ENCODE results near the gene BFSP2.

The BFSP2 gene

DNA sequence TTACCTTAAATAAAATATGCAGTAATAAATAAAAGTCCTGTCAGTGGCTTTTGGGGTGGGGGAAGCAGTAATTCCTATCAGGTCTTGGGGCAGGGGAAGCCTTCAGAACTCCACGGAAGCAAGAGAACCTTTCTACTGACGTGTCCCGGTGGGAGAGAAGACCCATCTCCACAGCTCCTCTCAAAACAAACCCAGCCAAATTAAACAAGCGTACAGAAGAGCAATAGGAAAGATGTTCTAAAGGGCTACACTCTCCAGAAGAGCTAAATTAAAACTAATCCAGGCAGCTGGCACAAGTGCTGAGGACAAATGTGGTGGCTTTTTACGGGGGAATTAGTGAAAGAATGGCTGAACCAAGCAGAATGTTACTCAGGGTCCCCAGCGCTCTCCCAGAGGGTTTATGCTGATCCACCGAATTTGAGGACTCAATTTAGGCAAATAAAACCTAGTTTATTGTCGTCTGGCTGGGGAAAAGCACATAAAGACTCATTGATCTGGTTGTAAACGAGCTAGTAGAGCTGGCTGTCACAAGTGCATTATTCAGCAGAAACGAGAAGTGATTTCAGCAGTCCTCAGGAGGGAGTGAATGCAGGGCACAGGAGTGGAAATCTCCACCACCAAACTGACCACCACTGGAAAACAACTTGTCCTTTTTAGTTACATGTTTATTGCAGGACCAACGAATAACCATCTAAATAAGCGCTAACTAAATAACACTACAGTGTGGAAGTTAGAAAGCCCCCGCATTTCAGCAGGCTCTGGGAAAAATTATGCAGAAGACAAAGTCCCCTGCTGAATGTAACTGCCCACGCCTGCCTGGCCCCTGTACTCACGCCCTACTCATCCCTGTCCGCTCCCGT lies 13.5 kb downstream of the BFSP2 start:
- Histone ChIP-seq H3K9ac (ENCODE audit: low read depth in 1 of 2, low read length in 2 of 2) (no peak overlapping the region), H3K36me3 (ENCODE audit: control insufficient read depth in 1 of 2, insufficient read depth in 2 of 2, low read length in 2 of 2) (no peaks in the 10 kb centered on the region), H3K4me3 (ENCODE audit: low read depth in 1 of 2, low read length in 2 of 2) (no peak overlapping the region), H3K9me3 (ENCODE audit: control insufficient read depth in 1 of 2, low read length in 2 of 2) (no peaks in the 10 kb centered on the region), H3K4me1 (ENCODE audit: control insufficient read depth in 1 of 2, insufficient read depth in 2 of 2, low read length in 2 of 2) (no peaks in the 10 kb centered on the region), H3K27me3 (ENCODE audit: control insufficient read depth in 1 of 2, insufficient read depth in 2 of 2, low read length in 2 of 2) (no peaks in the 10 kb centered on the region), H3K27ac (ENCODE audit: low read depth, low read length) (no peak overlapping the region)

DNA sequence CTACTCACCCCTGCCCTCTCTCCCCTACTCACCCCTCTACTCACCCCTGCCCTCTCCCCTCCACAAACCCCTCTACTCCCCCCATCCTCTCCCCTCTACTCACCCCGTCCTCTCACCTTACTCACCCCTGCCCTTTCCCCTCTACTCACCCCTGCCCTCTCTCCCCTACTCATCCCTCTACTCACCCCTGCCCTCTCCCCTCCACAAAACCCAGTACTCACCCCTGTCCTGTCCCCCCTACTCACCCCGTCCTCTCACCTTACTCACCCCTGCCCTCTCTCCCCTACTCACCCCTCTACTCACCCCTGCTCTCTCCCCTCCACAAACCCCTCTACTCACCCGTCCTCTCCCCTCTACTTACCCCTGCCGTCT lies 14.2 kb downstream of the BFSP2 start:
- no peaks in the 10 kb centered on the region for H3K4me1 ChIP-seq (ENCODE audit: control insufficient read depth in 1 of 2, insufficient read depth in 2 of 2, low read length in 2 of 2)
- H3K9me3 ChIP-seq (ENCODE audit: control insufficient read depth in 1 of 2, low read length in 2 of 2) = no peaks in the 10 kb centered on the region
- no peaks in the 10 kb centered on the region for H3K36me3 ChIP-seq (ENCODE audit: control insufficient read depth in 1 of 2, insufficient read depth in 2 of 2, low read length in 2 of 2)
- H3K4me3 ChIP-seq (ENCODE audit: low read depth in 1 of 2, low read length in 2 of 2) = no peak overlapping the region
- no peak overlapping the region for H3K27ac ChIP-seq (ENCODE audit: low read depth, low read length)
- no peaks in the 10 kb centered on the region for H3K27me3 ChIP-seq (ENCODE audit: control insufficient read depth in 1 of 2, insufficient read depth in 2 of 2, low read length in 2 of 2)
- no peak overlapping the region for H3K9ac ChIP-seq (ENCODE audit: low read depth in 1 of 2, low read length in 2 of 2)

DNA sequence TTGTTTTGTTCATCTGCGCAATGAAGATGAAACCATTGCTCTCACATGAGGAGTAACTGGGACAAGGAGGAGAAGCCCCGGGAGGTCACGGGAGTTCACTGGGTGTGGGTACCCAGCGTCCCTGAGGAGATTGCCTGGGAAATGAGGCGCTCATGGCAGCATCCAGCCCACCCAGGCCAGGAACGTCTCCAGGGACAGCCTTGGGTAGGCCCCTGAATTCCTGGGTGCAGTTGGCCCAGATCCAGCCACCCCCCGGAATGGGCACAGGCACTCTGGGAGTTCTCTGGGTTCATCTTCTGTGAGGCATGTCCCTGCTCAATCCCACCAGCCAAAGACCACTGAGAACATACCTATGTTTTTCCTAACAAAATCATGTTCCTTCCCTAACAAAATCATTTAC lies 18.5 kb downstream of the BFSP2 start:
- H3K9ac ChIP-seq (ENCODE audit: low read depth in 1 of 2, low read length in 2 of 2) = no peak overlapping the region
- H3K36me3 ChIP-seq (ENCODE audit: control insufficient read depth in 1 of 2, insufficient read depth in 2 of 2, low read length in 2 of 2) = no peaks in the 10 kb centered on the region
- H3K27me3 ChIP-seq (ENCODE audit: control insufficient read depth in 1 of 2, insufficient read depth in 2 of 2, low read length in 2 of 2) = peaks cover 0 to 6% of the 10 kb centered on the region in 2 donors
- no peaks in the 10 kb centered on the region for H3K4me1 ChIP-seq (ENCODE audit: control insufficient read depth in 1 of 2, insufficient read depth in 2 of 2, low read length in 2 of 2)
- no peak overlapping the region for H3K4me3 ChIP-seq (ENCODE audit: low read depth in 1 of 2, low read length in 2 of 2)
- no peak overlapping the region for H3K27ac ChIP-seq (ENCODE audit: low read depth, low read length)
- no peaks in the 10 kb centered on the region for H3K9me3 ChIP-seq (ENCODE audit: control insufficient read depth in 1 of 2, low read length in 2 of 2)

DNA sequence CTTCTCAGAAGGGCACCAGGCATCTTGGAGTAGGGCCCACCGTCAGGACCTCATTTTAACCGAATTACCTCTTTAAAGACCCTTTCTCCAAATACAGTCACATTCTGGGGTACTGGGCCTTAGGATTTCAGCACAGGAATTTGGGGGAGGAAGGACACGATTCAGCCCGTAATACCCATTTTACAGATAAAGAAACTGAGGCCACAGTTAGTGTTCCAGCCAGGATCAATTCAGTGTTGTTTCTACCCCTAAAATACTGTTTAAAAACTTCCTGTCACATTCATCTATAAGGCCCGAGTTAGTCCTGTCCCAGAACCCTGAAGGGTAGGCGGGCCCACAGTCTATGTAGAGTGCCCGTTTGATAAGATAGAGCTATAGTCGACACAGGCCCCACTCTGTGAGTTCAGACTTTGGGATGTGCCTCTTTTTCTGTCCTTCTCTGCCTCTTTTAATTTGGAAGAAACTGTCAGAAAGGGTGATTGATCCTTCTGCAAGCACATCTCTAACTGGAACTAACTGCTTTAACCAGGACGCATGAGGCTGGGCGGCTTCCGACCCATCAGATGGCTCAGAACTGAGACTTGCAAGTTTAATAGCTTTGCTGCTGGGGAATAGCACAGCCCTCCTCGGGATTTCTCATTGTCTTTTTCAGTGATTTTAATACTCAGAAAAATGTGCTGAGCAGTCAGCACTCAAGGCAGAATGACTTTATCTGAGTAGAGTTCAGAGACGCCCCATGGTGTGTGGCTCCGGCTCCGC lies 19.5 kb downstream of the BFSP2 start:
- Histone ChIP-seq H3K27ac (ENCODE audit: low read depth, low read length) (no peak overlapping the region), H3K27me3 (ENCODE audit: control insufficient read depth in 1 of 2, insufficient read depth in 2 of 2, low read length in 2 of 2) (peaks cover 0 to 6% of the 10 kb centered on the region in 2 donors), H3K9me3 (ENCODE audit: control insufficient read depth in 1 of 2, low read length in 2 of 2) (no peaks in the 10 kb centered on the region), H3K4me1 (ENCODE audit: control insufficient read depth in 1 of 2, insufficient read depth in 2 of 2, low read length in 2 of 2) (no peaks in the 10 kb centered on the region), H3K36me3 (ENCODE audit: control insufficient read depth in 1 of 2, insufficient read depth in 2 of 2, low read length in 2 of 2) (no peaks in the 10 kb centered on the region), H3K4me3 (ENCODE audit: low read depth in 1 of 2, low read length in 2 of 2) (no peak overlapping the region), H3K9ac (ENCODE audit: low read depth in 1 of 2, low read length in 2 of 2) (no peak overlapping the region)

DNA sequence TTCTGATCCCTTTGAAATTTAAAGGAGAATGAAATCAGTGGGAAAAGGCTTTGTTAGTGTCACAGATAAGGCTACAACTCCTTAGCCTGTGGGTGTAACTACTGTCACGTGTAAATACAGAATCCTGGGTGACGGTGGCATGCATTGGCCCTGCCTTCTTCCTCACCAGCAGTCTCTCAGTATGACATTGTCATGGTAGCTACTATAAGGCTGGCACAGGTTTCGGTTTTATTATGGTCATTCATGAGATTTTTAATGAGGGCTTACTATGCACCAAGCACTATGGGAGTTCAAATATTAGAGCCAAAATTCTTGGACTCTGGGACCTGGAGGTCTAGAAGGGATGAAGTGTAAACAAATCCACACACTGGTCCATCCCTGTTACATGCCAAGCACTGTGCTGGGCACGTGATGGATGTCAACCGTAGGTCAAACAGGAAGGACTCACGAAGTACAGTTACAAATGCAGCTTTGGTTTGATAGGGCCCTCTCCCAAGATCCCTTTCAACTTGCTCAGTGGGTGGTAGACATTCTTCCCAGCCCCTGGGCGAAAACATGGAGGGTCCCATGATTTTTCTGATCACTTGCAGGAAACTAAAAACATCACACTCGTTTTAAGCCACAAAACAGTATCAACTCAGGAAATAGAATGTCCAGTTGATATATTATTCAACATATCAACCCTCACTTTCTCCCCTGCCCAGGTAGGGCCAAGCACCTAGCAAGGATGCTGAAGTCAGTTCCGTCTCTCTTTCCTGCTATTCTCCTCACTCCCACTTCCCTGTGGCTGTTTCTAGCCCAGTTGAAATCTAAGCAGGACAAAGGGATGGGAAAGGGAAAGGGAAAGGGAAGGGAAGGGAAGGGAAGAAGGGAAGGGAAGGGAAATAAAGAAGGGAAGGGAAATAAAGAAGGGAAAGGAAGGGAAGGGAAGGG lies 25.3 kb downstream of the BFSP2 start:
- Histone ChIP-seq H3K27me3 (ENCODE audit: control insufficient read depth in 1 of 2, insufficient read depth in 2 of 2, low read length in 2 of 2) (peaks cover 0 to 6% of the 10 kb centered on the region in 2 donors), H3K36me3 (ENCODE audit: control insufficient read depth in 1 of 2, insufficient read depth in 2 of 2, low read length in 2 of 2) (no peaks in the 10 kb centered on the region), H3K9me3 (ENCODE audit: control insufficient read depth in 1 of 2, low read length in 2 of 2) (no peaks in the 10 kb centered on the region), H3K9ac (ENCODE audit: low read depth in 1 of 2, low read length in 2 of 2) (no peak overlapping the region), H3K4me1 (ENCODE audit: control insufficient read depth in 1 of 2, insufficient read depth in 2 of 2, low read length in 2 of 2) (no peaks in the 10 kb centered on the region), H3K4me3 (ENCODE audit: low read depth in 1 of 2, low read length in 2 of 2) (no peak overlapping the region), H3K27ac (ENCODE audit: low read depth, low read length) (no peak overlapping the region)

DNA sequence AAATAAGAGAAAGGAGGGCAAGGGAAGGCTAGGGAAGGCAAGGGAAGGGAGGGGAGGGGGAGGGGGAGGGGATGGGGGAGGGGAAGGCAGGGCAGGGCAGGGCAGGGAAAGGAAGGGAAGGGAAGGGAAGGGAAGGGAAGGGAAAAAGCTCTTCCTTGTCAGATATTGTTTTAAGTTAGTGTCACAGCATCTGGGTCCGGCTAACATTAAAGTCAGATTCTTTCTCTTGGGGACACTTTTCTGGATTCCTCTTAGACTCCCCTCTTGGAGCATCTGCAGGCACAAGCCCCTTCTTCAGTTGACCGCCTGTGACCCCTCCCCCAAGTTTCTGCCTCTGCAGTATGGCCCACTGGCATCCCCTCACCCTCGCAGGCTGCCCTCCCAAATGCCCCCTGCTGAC lies 26.0 kb downstream of the BFSP2 start:
- no peaks in the 10 kb centered on the region for H3K9me3 ChIP-seq (ENCODE audit: control insufficient read depth in 1 of 2, low read length in 2 of 2)
- no peak overlapping the region for H3K27ac ChIP-seq (ENCODE audit: low read depth, low read length)
- no peak overlapping the region for H3K4me3 ChIP-seq (ENCODE audit: low read depth in 1 of 2, low read length in 2 of 2)
- no peaks in the 10 kb centered on the region for H3K36me3 ChIP-seq (ENCODE audit: control insufficient read depth in 1 of 2, insufficient read depth in 2 of 2, low read length in 2 of 2)
- H3K4me1 ChIP-seq (ENCODE audit: control insufficient read depth in 1 of 2, insufficient read depth in 2 of 2, low read length in 2 of 2) = no peaks in the 10 kb centered on the region
- H3K9ac ChIP-seq (ENCODE audit: low read depth in 1 of 2, low read length in 2 of 2) = no peak overlapping the region
- H3K27me3 ChIP-seq (ENCODE audit: control insufficient read depth in 1 of 2, insufficient read depth in 2 of 2, low read length in 2 of 2) = peaks cover 0 to 6% of the 10 kb centered on the region in 2 donors

DNA sequence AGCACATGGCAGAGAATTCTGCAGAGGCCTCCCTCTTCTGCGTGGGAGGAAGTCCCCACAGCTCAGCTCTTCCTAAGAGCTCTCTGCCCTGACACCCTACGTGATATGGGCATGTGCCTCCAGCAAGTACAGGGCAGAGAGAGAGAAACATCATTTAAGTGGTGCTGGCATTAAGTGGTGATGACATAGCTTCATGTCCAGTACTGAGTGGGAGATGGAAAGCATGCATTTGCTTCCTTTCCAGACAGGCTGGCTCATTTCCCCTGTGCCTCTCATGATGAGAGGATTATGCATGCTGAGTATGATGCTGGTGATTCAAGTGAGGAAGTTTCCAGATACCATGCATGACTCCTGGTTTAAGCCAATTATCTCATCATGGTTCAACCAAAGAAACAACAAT lies 26.9 kb downstream of the BFSP2 start:
- Histone ChIP-seq H3K9ac (ENCODE audit: low read depth in 1 of 2, low read length in 2 of 2) (no peak overlapping the region), H3K27me3 (ENCODE audit: control insufficient read depth in 1 of 2, insufficient read depth in 2 of 2, low read length in 2 of 2) (peaks cover 0 to 6% of the 10 kb centered on the region in 2 donors), H3K4me1 (ENCODE audit: control insufficient read depth in 1 of 2, insufficient read depth in 2 of 2, low read length in 2 of 2) (no peaks in the 10 kb centered on the region), H3K9me3 (ENCODE audit: control insufficient read depth in 1 of 2, low read length in 2 of 2) (no peaks in the 10 kb centered on the region), H3K36me3 (ENCODE audit: control insufficient read depth in 1 of 2, insufficient read depth in 2 of 2, low read length in 2 of 2) (no peaks in the 10 kb centered on the region), H3K4me3 (ENCODE audit: low read depth in 1 of 2, low read length in 2 of 2) (no peak overlapping the region), H3K27ac (ENCODE audit: low read depth, low read length) (no peak overlapping the region)

DNA sequence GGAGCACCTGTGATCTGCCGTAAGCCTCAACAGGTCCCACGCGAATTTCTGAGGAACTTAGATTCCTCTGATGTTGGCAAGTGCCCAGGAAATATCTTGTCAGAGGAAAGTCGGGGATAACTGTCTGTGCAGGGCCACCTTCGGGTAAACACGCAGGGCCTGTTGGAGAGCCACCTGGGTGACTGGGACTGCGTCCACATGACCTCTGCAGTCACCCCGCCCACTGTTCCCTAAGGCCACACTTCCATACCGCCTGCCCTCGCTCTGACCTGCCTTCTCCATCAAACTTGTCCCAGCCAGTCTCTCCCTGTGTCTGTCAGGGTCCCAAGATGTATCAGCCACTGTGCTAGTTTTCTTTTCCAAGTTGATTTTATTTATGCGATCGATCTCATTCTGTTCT lies 28.7 kb downstream of the BFSP2 start:
- H3K27me3 ChIP-seq (ENCODE audit: control insufficient read depth in 1 of 2, insufficient read depth in 2 of 2, low read length in 2 of 2) = no peaks in the 10 kb centered on the region
- no peak overlapping the region for H3K4me3 ChIP-seq (ENCODE audit: low read depth in 1 of 2, low read length in 2 of 2)
- H3K9me3 ChIP-seq (ENCODE audit: control insufficient read depth in 1 of 2, low read length in 2 of 2) = no peaks in the 10 kb centered on the region
- H3K36me3 ChIP-seq (ENCODE audit: control insufficient read depth in 1 of 2, insufficient read depth in 2 of 2, low read length in 2 of 2) = no peaks in the 10 kb centered on the region
- no peak overlapping the region for H3K9ac ChIP-seq (ENCODE audit: low read depth in 1 of 2, low read length in 2 of 2)
- no peaks in the 10 kb centered on the region for H3K4me1 ChIP-seq (ENCODE audit: control insufficient read depth in 1 of 2, insufficient read depth in 2 of 2, low read length in 2 of 2)
- H3K27ac ChIP-seq (ENCODE audit: low read depth, low read length) = no peak overlapping the region

DNA sequence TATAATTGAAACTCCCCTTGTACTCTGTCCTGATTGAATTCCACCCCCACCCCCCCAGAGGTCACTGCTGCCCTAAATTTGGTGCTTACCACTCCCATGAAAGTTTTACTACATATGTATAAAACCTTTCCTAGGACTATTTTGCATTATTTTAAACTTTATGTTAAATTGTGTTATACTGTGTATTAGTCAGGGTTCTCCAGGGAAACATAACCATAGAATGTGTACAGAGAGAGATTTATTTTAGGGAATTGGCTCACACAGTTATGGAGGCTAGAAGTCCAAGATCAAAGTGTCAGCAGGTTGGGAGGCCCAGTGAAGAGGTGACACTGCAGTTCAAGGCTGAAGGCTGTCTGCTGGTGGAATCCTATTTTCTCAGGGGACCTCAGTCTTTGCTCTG lies 29.2 kb downstream of the BFSP2 start:
- H3K27me3 ChIP-seq (ENCODE audit: control insufficient read depth in 1 of 2, insufficient read depth in 2 of 2, low read length in 2 of 2) = no peaks in the 10 kb centered on the region
- no peaks in the 10 kb centered on the region for H3K9me3 ChIP-seq (ENCODE audit: control insufficient read depth in 1 of 2, low read length in 2 of 2)
- H3K27ac ChIP-seq (ENCODE audit: low read depth, low read length) = no peak overlapping the region
- no peaks in the 10 kb centered on the region for H3K4me1 ChIP-seq (ENCODE audit: control insufficient read depth in 1 of 2, insufficient read depth in 2 of 2, low read length in 2 of 2)
- H3K36me3 ChIP-seq (ENCODE audit: control insufficient read depth in 1 of 2, insufficient read depth in 2 of 2, low read length in 2 of 2) = no peaks in the 10 kb centered on the region
- no peak overlapping the region for H3K9ac ChIP-seq (ENCODE audit: low read depth in 1 of 2, low read length in 2 of 2)
- H3K4me3 ChIP-seq (ENCODE audit: low read depth in 1 of 2, low read length in 2 of 2) = no peak overlapping the region

DNA sequence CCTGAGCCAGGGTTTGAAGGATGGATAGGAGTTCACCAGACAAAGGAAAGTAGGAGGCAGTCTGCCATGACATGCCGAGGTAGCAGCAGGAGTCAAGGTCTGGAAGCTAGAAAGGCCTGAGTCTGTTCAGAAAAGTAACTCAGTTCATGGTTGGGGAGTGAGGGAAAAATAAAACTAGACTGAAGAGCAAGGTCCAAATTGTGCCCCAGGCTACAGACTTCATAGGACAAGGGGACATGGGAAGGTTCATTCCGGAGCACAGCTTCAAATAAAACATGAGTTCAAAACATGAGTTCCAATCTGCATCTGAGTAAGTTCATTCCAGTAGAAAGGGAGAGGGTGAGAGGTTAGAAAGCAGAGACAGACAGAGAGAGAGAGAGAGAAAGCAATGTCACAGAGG lies 39.7 kb downstream of the BFSP2 start:
- no peaks in the 10 kb centered on the region for H3K36me3 ChIP-seq (ENCODE audit: control insufficient read depth in 1 of 2, insufficient read depth in 2 of 2, low read length in 2 of 2)
- H3K4me1 ChIP-seq (ENCODE audit: control insufficient read depth in 1 of 2, insufficient read depth in 2 of 2, low read length in 2 of 2) = no peaks in the 10 kb centered on the region
- H3K9ac ChIP-seq (ENCODE audit: low read depth in 1 of 2, low read length in 2 of 2) = no peak overlapping the region
- H3K9me3 ChIP-seq (ENCODE audit: control insufficient read depth in 1 of 2, low read length in 2 of 2) = no peaks in the 10 kb centered on the region
- no peaks in the 10 kb centered on the region for H3K27me3 ChIP-seq (ENCODE audit: control insufficient read depth in 1 of 2, insufficient read depth in 2 of 2, low read length in 2 of 2)
- H3K4me3 ChIP-seq (ENCODE audit: low read depth in 1 of 2, low read length in 2 of 2) = no peak overlapping the region
- no peak overlapping the region for H3K27ac ChIP-seq (ENCODE audit: low read depth, low read length)
